ENCODE measurements around the gene ZFYVE9. TPM values are rescaled to one million over a fixed set of nuclear protein-coding genes. Genes with fewer than 3 reads are reported as not detected.

The ZFYVE9 gene
- total and polyA plus RNA-seq, 9 of the 15 experiments (the other 6 are each of a cell fraction or from before 2014, with no cell fraction given) = 0.52 to 14.4 (median 8.9) TPM

DNA sequence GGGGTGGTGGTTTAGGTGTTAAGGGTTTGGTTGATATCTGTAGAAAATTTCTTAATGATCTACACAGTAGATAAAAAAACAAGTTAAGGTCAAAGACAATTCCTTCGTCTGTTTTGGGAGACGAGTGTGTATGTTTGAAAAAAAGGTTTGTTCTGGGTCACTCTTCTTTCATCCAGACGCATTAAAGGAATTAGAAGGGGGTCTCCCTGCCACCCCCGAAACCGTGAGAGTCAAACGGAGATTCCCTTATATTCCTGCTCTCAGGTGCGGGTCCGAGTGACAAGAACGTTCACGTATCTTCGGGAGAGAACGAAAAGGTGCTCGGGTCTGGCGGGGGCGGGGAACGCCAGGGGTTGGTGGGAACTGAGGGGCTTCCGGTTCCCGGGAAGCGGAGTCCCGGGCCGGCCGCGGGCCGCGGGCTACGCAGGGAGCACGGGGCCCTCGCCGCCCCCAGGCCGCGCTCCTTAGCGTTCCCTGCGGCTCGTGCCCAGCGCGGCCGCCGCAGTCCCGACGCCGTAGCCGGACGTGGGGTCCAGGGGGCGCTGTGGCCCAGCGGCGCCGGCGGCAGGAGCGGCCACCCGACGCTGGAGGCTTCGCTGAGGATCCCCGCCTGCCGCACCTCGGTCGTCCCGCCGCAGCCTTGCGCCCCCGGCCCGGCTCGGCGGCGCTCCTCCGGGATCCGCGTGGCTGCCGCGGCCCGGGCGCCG is at the start of gene ZFYVE9 (continued):
- no peak for TF ChIP-seq FOXK1 (CRISPR knock-in tag; IDR thresholded peaks at IDR 0.05; ENCODE audit: borderline replicate concordance)
- no peak for TF ChIP-seq U2AF2 (optimal IDR thresholded peaks at IDR 0.05; ENCODE audit: low read depth, low read length)
- TF ChIP-seq TBL1XR1 (IDR thresholded peaks at IDR 0.05; ENCODE audit: low read length in 2 of 2) = no peak
- TF ChIP-seq DMBX1 (CRISPR knock-in tag; IDR thresholded peaks at IDR 0.05; ENCODE audit: borderline replicate concordance) = no peak
- TF ChIP-seq, protein P1, sequence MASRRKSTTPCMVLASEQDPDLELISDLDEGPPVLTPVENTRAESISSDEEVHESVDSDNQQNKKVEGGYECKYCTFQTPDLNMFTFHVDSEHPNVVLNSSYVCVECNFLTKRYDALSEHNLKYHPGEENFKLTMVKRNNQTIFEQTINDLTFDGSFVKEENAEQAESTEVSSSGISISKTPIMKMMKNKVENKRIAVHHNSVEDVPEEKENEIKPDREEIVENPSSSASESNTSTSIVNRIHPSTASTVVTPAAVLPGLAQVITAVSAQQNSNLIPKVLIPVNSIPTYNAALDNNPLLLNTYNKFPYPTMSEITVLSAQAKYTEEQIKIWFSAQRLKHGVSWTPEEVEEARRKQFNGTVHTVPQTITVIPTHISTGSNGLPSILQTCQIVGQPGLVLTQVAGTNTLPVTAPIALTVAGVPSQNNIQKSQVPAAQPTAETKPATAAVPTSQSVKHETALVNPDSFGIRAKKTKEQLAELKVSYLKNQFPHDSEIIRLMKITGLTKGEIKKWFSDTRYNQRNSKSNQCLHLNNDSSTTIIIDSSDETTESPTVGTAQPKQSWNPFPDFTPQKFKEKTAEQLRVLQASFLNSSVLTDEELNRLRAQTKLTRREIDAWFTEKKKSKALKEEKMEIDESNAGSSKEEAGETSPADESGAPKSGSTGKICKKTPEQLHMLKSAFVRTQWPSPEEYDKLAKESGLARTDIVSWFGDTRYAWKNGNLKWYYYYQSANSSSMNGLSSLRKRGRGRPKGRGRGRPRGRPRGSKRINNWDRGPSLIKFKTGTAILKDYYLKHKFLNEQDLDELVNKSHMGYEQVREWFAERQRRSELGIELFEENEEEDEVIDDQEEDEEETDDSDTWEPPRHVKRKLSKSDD (conservative IDR thresholded peaks at IDR 0.05; ENCODE audit: low read length) = no peak
- no peak for TF ChIP-seq XRCC4 (IDR thresholded peaks at IDR 0.05; ENCODE audit: extremely low read depth, insufficient read depth, insufficient read length)
- no peak for TF ChIP-seq ZNF764 (CRISPR knock-in tag; IDR thresholded peaks at IDR 0.05; ENCODE audit: low read depth)
- TF ChIP-seq, protein P2, sequence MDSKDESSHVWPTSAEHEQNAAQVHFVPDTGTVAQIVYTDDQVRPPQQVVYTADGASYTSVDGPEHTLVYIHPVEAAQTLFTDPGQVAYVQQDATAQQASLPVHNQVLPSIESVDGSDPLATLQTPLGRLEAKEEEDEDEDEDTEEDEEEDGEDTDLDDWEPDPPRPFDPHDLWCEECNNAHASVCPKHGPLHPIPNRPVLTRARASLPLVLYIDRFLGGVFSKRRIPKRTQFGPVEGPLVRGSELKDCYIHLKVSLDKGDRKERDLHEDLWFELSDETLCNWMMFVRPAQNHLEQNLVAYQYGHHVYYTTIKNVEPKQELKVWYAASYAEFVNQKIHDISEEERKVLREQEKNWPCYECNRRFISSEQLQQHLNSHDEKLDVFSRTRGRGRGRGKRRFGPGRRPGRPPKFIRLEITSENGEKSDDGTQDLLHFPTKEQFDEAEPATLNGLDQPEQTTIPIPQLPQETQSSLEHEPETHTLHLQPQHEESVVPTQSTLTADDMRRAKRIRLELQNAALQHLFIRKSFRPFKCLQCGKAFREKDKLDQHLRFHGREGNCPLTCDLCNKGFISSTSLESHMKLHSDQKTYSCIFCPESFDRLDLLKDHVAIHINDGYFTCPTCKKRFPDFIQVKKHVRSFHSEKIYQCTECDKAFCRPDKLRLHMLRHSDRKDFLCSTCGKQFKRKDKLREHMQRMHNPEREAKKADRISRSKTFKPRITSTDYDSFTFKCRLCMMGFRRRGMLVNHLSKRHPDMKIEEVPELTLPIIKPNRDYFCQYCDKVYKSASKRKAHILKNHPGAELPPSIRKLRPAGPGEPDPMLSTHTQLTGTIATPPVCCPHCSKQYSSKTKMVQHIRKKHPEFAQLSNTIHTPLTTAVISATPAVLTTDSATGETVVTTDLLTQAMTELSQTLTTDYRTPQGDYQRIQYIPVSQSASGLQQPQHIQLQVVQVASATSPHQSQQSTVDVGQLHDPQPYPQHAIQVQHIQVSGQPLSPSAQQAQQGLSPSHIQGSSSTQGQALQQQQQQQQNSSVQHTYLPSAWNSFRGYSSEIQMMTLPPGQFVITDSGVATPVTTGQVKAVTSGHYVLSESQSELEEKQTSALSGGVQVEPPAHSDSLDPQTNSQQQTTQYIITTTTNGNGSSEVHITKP (IDR thresholded peaks at IDR 0.05; ENCODE audit: partially characterized antibody) = no peak
- TF ChIP-seq ZNF778 (CRISPR knock-in tag; IDR thresholded peaks at IDR 0.05) = no peak
- no peak for TF ChIP-seq STAT5B (CRISPR knock-in tag; IDR thresholded peaks at IDR 0.05)
- TF ChIP-seq CCAR2 (IDR thresholded peaks at IDR 0.05; ENCODE audit: low read depth, low read length) = no peak
- TF ChIP-seq, protein P3, sequence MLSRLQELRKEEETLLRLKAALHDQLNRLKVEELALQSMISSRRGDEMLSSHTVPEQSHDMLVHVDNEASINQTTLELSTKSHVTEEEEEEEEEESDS (CRISPR knock-in tag; IDR thresholded peaks at IDR 0.05) = no peak
- TF ChIP-seq SAFB2 (IDR thresholded peaks at IDR 0.05; ENCODE audit: borderline replicate concordance, low read depth, low read length, severe bottlenecking) = no peak
- TF ChIP-seq, protein P4, sequence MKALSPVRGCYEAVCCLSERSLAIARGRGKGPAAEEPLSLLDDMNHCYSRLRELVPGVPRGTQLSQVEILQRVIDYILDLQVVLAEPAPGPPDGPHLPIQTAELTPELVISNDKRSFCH (CRISPR knock-in tag; IDR thresholded peaks at IDR 0.05) = no peak
- TF ChIP-seq, protein P4 (tag; IDR thresholded peaks at IDR 0.05) = no peak
- no peak for TF ChIP-seq ZNF583 (CRISPR knock-in tag; IDR thresholded peaks at IDR 0.05)
- TF ChIP-seq, protein P5, sequence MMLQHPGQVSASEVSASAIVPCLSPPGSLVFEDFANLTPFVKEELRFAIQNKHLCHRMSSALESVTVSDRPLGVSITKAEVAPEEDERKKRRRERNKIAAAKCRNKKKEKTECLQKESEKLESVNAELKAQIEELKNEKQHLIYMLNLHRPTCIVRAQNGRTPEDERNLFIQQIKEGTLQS (IDR thresholded peaks at IDR 0.05) = no peak
- TF ChIP-seq, protein P5 (CRISPR knock-in tag; conservative IDR thresholded peaks at IDR 0.05) = no peak; the same call in 1 of the 2 replicates

All from K562 (cell line).